ENCODE data around the gene OR3A2.
"Not testable (repeated sequence)": the region's sequence is repeated elsewhere in the genome, so short reads cannot be mapped to it uniquely, and the experiment has no call there.

The OR3A2 gene

DNA sequence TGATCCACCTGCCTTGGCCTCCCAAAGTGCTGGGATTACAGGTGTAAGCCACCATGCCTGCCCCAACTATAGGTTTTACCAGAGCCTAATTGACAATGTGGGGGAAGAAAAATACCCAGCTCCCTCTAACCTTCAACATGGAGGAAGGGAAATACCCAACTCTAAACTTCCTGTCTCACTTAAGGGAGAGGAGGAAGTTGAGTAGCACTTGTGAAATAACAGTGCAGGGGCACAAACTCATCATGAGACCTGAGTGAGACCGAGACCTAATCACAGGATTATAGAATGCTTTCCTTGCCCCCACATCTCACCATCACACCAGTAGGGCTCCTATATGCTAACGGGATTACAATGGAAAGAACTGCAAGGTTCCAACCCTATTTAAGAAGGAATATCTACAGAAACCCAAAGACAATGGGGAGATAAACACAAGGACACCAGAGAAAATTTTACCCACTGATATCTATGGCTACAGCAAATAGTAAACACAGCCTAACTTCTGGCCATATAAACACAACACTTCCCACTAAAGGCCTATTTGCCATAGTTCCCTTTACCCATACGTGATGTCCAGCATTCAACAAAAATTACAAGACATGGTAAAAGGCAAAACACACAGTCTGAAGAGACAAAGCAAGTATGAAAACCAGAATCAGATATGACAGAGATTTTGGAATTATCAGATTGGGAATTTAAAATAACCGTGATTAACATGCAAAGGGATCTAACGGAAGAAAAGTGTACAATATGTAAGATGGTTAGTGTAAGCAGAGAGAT lies 114.8 kb downstream of the OR3A2 start:
- intact Hi-C loops (cut with DNase I; ENCODE audit: low total_unique reads): no loop called here
- Histone ChIP-seq H3K9me3 (peaks cover 0 to 10% (median 0%) of the 10 kb centered on the region in 3 donors), H3K27ac (no peak overlapping the region), H3K4me3 (no peak overlapping the region), H3K27me3 (no peaks in the 10 kb centered on the region), H3K36me3 (no peaks in the 10 kb centered on the region), H3K4me1 (no peaks in the 10 kb centered on the region)
- no peak for DNase-seq
- TF ChIP-seq, protein P1, sequence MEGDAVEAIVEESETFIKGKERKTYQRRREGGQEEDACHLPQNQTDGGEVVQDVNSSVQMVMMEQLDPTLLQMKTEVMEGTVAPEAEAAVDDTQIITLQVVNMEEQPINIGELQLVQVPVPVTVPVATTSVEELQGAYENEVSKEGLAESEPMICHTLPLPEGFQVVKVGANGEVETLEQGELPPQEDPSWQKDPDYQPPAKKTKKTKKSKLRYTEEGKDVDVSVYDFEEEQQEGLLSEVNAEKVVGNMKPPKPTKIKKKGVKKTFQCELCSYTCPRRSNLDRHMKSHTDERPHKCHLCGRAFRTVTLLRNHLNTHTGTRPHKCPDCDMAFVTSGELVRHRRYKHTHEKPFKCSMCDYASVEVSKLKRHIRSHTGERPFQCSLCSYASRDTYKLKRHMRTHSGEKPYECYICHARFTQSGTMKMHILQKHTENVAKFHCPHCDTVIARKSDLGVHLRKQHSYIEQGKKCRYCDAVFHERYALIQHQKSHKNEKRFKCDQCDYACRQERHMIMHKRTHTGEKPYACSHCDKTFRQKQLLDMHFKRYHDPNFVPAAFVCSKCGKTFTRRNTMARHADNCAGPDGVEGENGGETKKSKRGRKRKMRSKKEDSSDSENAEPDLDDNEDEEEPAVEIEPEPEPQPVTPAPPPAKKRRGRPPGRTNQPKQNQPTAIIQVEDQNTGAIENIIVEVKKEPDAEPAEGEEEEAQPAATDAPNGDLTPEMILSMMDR (IDR thresholded peaks at IDR 0.05): no peak

DNA sequence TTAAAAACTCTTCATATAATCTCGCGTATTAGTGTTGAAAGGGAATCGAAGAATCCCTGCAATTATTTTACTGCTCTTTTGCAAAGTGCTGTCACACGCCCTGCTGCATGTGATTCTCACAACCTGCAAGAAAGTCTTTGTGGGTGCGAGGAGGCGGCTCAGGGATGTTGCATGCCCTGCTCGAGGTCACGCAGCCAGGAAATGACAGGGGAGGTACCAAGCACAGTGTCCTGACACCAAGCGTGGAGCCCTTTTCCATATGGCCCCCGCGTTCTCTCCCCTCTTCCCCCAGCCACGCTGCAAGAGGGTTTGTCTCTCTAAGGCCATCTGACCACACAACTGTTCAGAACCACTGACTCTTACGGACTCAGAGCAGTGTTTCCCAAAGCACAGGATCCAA lies 125.5 kb downstream of the OR3A2 start:
- no peaks in the 10 kb centered on the region for H3K9me3 ChIP-seq

DNA sequence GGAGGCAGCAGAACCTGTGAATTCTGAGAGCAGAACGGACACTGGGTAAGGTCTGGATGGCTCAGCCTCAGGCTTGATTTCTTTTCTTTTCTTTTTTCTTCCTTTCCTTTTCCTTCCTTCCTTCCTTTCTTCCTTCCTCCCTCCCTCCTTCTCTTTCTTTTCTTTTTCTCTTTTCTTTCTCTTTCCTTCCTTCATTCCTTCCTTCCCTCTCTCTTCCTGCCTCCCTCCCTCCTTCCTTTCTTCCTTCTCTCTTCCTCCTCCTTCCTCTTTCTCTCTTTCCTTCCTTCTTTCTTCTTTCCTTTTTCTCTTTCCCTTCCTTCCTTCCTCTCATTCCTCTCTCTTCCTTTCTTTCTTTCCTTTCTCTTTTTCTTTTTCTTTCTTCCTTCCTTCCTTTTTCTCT lies 125.9 kb downstream of the OR3A2 start:
- no peaks in the 10 kb centered on the region for H3K9me3 ChIP-seq
- H3K36me3 ChIP-seq: no peaks in the 10 kb centered on the region
- H3K4me3 ChIP-seq: no peak overlapping the region
- TF ChIP-seq, protein P1 (IDR thresholded peaks at IDR 0.05): no peak
- intact Hi-C loops (cut with DNase I; ENCODE audit: low total_unique reads): no loop called here
- H3K27me3 ChIP-seq: no peaks in the 10 kb centered on the region
- DNase-seq: no peak
- no peaks in the 10 kb centered on the region for H3K4me1 ChIP-seq
- no peak overlapping the region for H3K27ac ChIP-seq

More for the DNA sequence above, 125.5 kb downstream of the OR3A2 start:
- H3K36me3 ChIP-seq: no peaks in the 10 kb centered on the region
- H3K27ac ChIP-seq: no peak overlapping the region
- TF ChIP-seq, protein P1 (IDR thresholded peaks at IDR 0.05): no peak
- H3K4me1 ChIP-seq: no peaks in the 10 kb centered on the region
- intact Hi-C loops (cut with DNase I; ENCODE audit: low total_unique reads): no loop called here
- H3K4me3 ChIP-seq: no peak overlapping the region
- DNase-seq: no peak
- no peaks in the 10 kb centered on the region for H3K27me3 ChIP-seq

DNA sequence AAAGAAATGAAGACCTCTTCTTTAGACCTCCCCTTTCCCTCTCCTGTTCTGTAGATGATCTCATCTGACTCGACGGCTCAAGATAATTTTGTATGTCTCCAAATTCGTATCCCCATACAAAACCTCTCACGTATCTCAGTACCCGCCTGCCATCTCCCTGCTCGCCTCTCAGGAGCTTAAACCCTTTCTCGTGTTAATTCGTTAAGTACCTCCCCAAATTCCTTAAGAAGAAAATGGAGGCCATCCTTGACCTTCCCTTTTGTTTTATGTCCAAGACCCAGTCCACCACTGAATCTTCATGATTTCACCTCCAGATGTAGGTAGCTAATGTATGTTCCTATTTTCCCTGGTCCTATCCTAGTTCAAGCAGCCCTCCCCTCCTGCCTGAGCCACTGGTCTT lies 129.5 kb downstream of the OR3A2 start:
- TF ChIP-seq, protein P1 (IDR thresholded peaks at IDR 0.05): no peak
- intact Hi-C loops (cut with DNase I; ENCODE audit: low total_unique reads): no loop called here
- Histone ChIP-seq H3K27me3 (no peaks in the 10 kb centered on the region), H3K36me3 (no peaks in the 10 kb centered on the region), H3K9me3 (no peaks in the 10 kb centered on the region), H3K4me1 (no peaks in the 10 kb centered on the region), H3K4me3 (no peak overlapping the region), H3K27ac (no peak overlapping the region)
- DNase-seq: no peak

DNA sequence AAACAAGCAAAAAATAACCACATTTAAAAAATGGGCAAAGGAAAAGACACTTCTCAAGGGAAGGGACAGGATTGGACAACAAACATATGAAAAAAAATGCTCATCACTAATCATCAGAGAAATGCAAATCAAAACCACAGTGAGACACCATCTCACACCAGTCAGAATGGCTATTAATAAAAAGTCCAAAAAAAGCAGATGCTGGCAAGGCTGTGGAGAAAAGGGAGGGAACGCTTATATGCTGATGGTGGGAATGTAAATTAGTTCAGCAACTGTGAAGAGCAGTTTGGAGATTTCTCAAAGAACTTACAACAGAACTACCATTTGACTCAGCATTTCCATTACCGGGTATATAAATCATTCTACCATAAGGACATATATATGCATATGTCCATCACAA lies 137.1 kb downstream of the OR3A2 start:
- H3K27me3 ChIP-seq; DNase-seq; H3K9me3 ChIP-seq; H3K27ac ChIP-seq; H3K4me3 ChIP-seq; H3K4me1 ChIP-seq; intact Hi-C loops (cut with DNase I; ENCODE audit: low total_unique reads); H3K36me3 ChIP-seq: not testable (repeated sequence)

DNA sequence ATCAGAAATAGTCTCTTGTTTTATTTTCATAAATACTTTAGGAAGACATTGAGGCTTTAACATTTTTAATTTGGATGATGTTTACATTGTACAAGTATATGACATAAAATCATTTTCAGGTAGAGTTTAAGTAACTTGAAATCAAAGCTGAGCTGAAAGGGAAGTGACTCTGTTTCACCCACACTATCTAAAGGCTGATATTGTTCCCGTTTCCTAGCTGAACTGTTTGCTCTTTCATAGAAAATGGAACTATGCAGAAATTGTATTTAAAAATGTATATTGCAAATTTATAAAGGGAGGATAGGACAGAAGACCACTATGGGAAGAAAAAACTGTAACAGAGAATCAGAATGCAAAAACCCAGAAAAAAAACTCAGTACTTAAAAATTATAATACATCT lies 141.3 kb downstream of the OR3A2 start:
- H3K27ac ChIP-seq; H3K4me3 ChIP-seq; DNase-seq; H3K4me1 ChIP-seq; H3K36me3 ChIP-seq; H3K27me3 ChIP-seq; H3K9me3 ChIP-seq; intact Hi-C loops (cut with DNase I; ENCODE audit: low total_unique reads): not testable (repeated sequence)

DNA sequence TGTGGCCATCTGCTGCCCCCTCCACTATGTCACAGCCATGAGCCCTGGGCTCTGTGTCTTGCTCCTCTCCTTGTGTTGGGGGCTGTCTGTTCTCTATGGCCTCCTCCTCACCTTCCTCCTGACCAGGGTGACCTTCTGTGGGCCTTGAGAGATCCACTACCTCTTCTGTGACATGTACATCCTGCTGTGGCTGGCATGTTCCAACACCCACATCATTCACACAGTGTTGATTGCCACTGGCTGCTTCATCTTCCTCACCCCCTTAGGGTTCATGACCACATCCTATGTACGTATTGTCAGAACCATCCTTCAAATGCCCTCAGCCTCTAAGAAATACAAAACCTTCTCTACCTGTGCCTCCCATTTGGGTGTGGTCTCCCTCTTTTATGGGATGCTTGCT lies 145.1 kb downstream of the OR3A2 start:
- H3K27me3 ChIP-seq; H3K9me3 ChIP-seq; H3K36me3 ChIP-seq; H3K4me1 ChIP-seq; intact Hi-C loops (cut with DNase I; ENCODE audit: low total_unique reads); DNase-seq; H3K4me3 ChIP-seq; H3K27ac ChIP-seq: not testable (repeated sequence)

DNA sequence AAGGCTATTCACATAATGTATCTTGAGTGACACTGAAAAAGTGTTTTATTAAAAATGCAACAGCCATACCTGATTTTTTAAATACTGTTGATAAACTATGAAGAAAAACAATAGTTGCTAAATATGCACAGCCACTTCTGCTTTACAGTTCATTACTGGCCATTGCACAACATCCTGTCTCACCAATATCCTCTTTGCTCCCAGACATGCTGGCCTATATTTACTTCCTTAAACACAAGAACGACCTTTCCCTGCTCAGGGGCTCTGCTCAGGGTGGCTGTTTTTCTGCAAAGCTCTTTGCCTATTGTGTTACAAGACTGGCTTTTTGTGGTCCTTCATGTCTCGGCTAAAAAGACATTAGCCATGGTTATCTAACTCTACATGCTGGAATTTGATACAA lies 147.4 kb downstream of the OR3A2 start:
- H3K27ac ChIP-seq; DNase-seq; H3K27me3 ChIP-seq; H3K4me1 ChIP-seq; intact Hi-C loops (cut with DNase I; ENCODE audit: low total_unique reads); H3K4me3 ChIP-seq; H3K9me3 ChIP-seq; H3K36me3 ChIP-seq: not testable (repeated sequence)

DNA sequence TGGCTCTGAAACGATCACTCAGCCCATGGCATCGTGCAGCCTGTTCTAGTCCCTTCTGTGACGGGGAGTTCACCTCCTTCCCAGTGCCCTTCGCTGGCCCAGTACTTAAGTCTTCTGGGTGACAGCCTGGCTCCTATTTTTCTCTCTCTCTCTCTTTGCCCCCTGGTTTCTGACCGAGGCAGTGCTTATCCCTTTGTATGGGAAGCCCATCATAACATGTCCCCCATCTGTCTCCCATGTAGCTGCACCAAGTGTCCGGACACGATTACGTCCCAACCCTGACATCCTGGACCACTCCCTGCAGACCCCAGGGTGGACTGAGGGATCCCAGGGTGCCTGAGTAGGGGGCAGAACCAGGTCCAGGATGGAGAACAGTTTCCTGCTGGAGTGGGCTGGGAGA lies 153.8 kb downstream of the OR3A2 start:
- H3K27ac ChIP-seq; H3K4me1 ChIP-seq; H3K9me3 ChIP-seq; H3K27me3 ChIP-seq; H3K36me3 ChIP-seq; H3K4me3 ChIP-seq; DNase-seq; intact Hi-C loops (cut with DNase I; ENCODE audit: low total_unique reads): not testable (repeated sequence)

Data from tibial artery (tissue), 4 donors.